GM08714 (cell line): ENCODE data around the gene PUSL1.

Experiments used
- H3K4me3 ChIP-seq: fragments of 200-500 bp; sonication (Bioruptor generic); 2 replicates; pipeline ENCODE4 v1.5.1; 2014; ENCODE audit warnings: mild to moderate bottlenecking, low read length, inconsistent platforms
- ZNF274 ChIP-seq: IDR thresholded peaks from 2 replicates; pipeline ENCODE4 v1.6.1; 2012; ENCODE audit warnings: mild to moderate bottlenecking, low read depth, low read length

Gene PUSL1

GRCh38 chr1:1326075-1326605 is 17.7 kb downstream of the PUSL1 start:
- H3K4me3 ChIP-seq = no peak overlapping the region
- no peak for TF ChIP-seq ZNF274

DNA sequence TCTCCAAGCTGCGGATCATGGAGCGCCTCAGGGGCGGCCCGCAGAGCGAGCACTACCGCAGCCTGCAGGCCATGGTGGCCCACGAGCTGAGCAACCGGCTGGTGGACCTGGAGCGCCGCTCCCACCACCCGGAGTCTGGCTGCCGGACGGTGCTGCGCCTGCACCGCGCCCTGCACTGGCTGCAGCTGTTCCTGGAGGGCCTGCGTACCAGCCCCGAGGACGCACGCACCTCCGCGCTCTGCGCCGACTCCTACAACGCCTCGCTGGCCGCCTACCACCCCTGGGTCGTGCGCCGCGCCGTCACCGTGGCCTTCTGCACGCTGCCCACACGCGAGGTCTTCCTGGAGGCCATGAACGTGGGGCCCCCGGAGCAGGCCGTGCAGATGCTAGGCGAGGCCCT is 18.9 kb downstream of the PUSL1 start:
- H3K4me3 ChIP-seq = no peak overlapping the region
- no peak for TF ChIP-seq ZNF274

- TF ChIP-seq ZNF274 = no peak
- H3K4me3 ChIP-seq = no peak overlapping the region
Measured at GRCh38 chr1:1328254-1328653, 19.9 kb downstream of the PUSL1 start.

GRCh38 chr1:1329304-1330210 is 21.2 kb downstream of the PUSL1 start:
- no peak for TF ChIP-seq ZNF274

GRCh38 chr1:1330366-1331067 is 22.1 kb downstream of the PUSL1 start:
- no peak for TF ChIP-seq ZNF274
- no peak overlapping the region for H3K4me3 ChIP-seq

More at GRCh38 chr1:1329304-1330210, 21.2 kb downstream of the PUSL1 start:
- no peak overlapping the region for H3K4me3 ChIP-seq

DNA sequence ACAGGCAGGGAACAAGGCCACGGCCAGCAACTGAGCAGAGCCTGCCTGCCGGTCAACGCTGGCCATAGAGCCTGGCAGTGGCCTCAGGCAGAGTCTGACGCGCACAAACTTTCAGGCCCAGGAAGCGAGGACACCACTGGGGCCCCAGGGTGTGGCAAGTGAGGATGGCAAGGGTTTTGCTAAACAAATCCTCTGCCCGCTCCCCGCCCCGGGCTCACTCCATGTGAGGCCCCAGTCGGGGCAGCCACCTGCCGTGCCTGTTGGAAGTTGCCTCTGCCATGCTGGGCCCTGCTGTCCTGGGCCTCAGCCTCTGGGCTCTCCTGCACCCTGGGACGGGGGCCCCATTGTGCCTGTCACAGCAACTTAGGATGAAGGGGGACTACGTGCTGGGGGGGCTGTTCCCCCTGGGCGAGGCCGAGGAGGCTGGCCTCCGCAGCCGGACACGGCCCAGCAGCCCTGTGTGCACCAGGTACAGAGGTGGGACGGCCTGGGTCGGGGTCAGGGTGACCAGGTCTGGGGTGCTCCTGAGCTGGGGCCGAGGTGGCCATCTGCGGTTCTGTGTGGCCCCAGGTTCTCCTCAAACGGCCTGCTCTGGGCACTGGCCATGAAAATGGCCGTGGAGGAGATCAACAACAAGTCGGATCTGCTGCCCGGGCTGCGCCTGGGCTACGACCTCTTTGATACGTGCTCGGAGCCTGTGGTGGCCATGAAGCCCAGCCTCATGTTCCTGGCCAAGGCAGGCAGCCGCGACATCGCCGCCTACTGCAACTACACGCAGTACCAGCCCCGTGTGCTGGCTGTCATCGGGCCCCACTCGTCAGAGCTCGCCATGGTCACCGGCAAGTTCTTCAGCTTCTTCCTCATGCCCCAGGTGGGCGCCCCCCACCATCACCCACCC is 22.9 kb downstream of the PUSL1 start, which contains the start of gene TAS1R3:
Gene TAS1R3, plus strand, starts transcription at position 213 of the 898 bp plus-strand sequence. Its CDS starts 66 bp downstream, at position 279.
- H3K4me3 ChIP-seq = no peak within 1 kb of the TSS
- no peak for TF ChIP-seq ZNF274

GRCh38 chr1:1332031-1332755 is 23.8 kb downstream of the PUSL1 start:
- H3K4me3 ChIP-seq = no peak overlapping the region
- no peak for TF ChIP-seq ZNF274

- H3K4me3 ChIP-seq = no peak overlapping the region
- TF ChIP-seq ZNF274 = no peak
Measured at GRCh38 chr1:1332774-1333480, 24.5 kb downstream of the PUSL1 start.

DNA sequence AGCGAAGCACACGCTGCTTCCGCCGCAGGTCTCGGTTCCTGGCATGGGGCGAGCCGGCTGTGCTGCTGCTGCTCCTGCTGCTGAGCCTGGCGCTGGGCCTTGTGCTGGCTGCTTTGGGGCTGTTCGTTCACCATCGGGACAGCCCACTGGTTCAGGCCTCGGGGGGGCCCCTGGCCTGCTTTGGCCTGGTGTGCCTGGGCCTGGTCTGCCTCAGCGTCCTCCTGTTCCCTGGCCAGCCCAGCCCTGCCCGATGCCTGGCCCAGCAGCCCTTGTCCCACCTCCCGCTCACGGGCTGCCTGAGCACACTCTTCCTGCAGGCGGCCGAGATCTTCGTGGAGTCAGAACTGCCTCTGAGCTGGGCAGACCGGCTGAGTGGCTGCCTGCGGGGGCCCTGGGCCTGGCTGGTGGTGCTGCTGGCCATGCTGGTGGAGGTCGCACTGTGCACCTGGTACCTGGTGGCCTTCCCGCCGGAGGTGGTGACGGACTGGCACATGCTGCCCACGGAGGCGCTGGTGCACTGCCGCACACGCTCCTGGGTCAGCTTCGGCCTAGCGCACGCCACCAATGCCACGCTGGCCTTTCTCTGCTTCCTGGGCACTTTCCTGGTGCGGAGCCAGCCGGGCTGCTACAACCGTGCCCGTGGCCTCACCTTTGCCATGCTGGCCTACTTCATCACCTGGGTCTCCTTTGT is 25.3 kb downstream of the PUSL1 start:
- TF ChIP-seq ZNF274 = no peak
- H3K4me3 ChIP-seq = no peak overlapping the region

- no peak for TF ChIP-seq ZNF274
- H3K4me3 ChIP-seq = no peak overlapping the region
Measured at GRCh38 chr1:1334835-1335234, 26.4 kb downstream of the PUSL1 start.

DNA sequence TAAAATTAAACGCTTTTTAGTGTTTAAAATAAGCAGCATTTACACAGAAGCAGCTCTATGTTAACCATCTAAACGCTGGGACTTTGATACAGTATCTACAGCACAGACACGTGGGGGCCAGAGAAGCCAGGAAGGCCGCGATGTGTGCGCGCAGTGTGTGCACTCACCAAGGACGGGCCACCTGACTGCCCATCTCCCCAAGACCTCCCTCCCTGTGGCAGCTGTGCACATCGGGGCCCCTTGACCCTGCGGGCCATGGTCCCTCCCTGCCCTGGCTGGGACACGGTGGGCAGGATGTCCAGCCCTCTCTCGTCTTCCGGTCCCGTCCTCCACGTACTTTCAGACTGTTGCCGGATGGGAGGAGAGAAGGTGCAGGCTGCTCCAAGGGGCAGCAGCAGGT is 26.9 kb downstream of the PUSL1 start:
- H3K4me3 ChIP-seq = no peak overlapping the region
- no peak for TF ChIP-seq ZNF274

GRCh38 chr1:1335792-1336248 is 27.4 kb downstream of the PUSL1 start:
- H3K4me3 ChIP-seq = no peak overlapping the region
- no peak for TF ChIP-seq ZNF274

DNA sequence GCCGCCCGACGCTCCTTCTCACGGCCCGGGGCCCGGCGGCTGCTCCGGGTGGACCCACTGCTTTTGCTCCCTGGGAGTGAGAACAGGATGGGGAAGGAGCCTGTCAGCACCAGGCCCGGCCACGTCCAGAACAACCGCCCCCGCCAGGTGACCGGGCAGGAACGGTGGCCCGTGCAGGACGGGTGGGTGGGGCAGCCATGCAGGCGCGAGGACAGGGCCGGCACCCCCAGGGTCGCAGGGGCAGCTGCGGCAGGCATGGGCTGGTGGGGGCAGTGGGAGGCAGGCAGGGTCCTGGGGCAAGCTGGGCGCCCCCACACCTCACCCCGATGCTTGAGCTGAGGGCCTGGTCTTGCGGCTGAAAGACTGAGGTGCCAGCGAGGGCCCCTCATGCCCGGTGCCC is 28.0 kb downstream of the PUSL1 start:
- no peak for TF ChIP-seq ZNF274
- no peak overlapping the region for H3K4me3 ChIP-seq
